Fibroblast of lung (primary cell): Measurements from ENCODE around the gene SSBP3.

ENCODE experiments used
- CTCF ChIP-seq, 2 donors: IDR thresholded peaks in 1 of 2; conservative IDR thresholded peaks in 1 of 2; 1 replicate in 1 of 2; 2 replicates in 1 of 2; pipeline ENCODE4 v1.5.1; 2011 to 2012; ENCODE audit warnings: low read length in 2 of 2, control low read depth in 1 of 2, inconsistent platforms in 1 of 2, low read depth in 1 of 2, mild to moderate bottlenecking in 1 of 2
- EZH2 ChIP-seq: IDR thresholded peaks from 2 replicates; pipeline ENCODE4 v1.5.1; 2012; ENCODE audit warnings: low read length, control low read depth, mild to moderate bottlenecking; ENCODE audit errors: missing control alignments

GRCh38 chr1:54268762-54269297 is 137.4 kb downstream of the SSBP3 start:
- TF ChIP-seq CTCF (conservative IDR thresholded peaks at IDR 0.05 in 1 of 2, IDR thresholded peaks at IDR 0.05 in 1 of 2; ENCODE audit: low read depth in 1 of 2, low read length in 2 of 2): no peak
- no peak for TF ChIP-seq EZH2
